GM13976 (cell line): ENCODE data around the gene CUBN.

Experiments
- DNase-seq: peaks from one replicate; pipeline ENCODE4 v3.0.0; 2012; ENCODE audit warnings: low spot score
- CTCF ChIP-seq: IDR thresholded peaks from 2 replicates; pipeline ENCODE4 v1.5.1; 2012; ENCODE audit warnings: borderline replicate concordance, mild to moderate bottlenecking; ENCODE audit not compliant: insufficient read depth; ENCODE audit errors: extremely low read depth, missing control alignments, control extremely low read depth
- in situ Hi-C: fragments of 300-500 bp; cut with MboI; formaldehyde crosslinking; loops from one replicate; pipeline ENCODE4 v1.12.0; 2022; ENCODE audit warnings: low sequenced_read_pairs, mixed read lengths, inconsistent platforms; ENCODE audit not compliant: unreplicated experiment

CUBN gene

GRCh38 chr10:17077346-17077781 is 52.2 kb downstream of the CUBN start:
- in situ Hi-C loops, result no loop called here
- no peak for DNase-seq
- TF ChIP-seq CTCF, result no peak

- no peak for TF ChIP-seq CTCF
- no peak for DNase-seq
- in situ Hi-C loops, result no loop called here
These were observed 52.8 kb downstream of the CUBN start for GRCh38 chr10:17076626-17077345.

- TF ChIP-seq CTCF, result no peak
- no peak for DNase-seq
- in situ Hi-C loops, result no loop called here
These were observed 53.9 kb downstream of the CUBN start for GRCh38 chr10:17075533-17076359.

- in situ Hi-C loops, result no loop called here
- no peak for DNase-seq
- TF ChIP-seq CTCF, result no peak
These were observed 55.1 kb downstream of the CUBN start for GRCh38 chr10:17074541-17074847.

- no peak for TF ChIP-seq CTCF
- in situ Hi-C loops, result no loop called here
- DNase-seq, result no peak
These were observed 55.7 kb downstream of the CUBN start for GRCh38 chr10:17073725-17074540.

- in situ Hi-C loops, result no loop called here
- DNase-seq, result no peak
- no peak for TF ChIP-seq CTCF
These were observed 60.7 kb downstream of the CUBN start for GRCh38 chr10:17068953-17069352.
